NCI-H446 treated with DMSO at 0.1 percent for 48 hours (cell line): ENCODE data around the gene GDAP1L1.
A peak's percentile ranks its signal among the peaks of the same experiment; 100 is the strongest.
"Not testable (repeated sequence)": the region's sequence is repeated elsewhere in the genome, so short reads cannot be mapped to it uniquely, and the experiment has no call there.

Source experiments
- DNase-seq: peaks from one replicate; lab custom pipeline; 2025; lab: John Stamatoyannopoulos, UW

Gene GDAP1L1

DNA sequence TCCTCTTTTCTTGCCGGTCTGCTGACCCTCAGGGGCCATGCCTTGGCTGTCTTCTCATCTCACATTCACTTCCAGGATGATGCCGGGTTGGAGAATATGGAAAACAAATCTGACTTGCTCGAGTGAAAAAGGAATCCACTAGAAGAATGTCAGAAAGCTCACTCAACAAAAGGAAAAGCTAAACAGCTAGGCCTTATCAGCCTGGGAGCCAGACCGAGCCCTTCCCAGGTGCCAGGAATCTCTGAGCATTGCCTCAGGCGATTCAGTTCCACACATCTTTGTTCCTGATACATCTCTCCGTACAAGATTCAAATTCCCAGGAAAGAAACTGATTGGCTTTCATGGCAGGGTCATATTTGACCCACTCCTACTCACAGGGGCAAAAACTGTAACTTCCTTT, 27.3 kb upstream of the GDAP1L1 start:
- no peak for DNase-seq

DNA sequence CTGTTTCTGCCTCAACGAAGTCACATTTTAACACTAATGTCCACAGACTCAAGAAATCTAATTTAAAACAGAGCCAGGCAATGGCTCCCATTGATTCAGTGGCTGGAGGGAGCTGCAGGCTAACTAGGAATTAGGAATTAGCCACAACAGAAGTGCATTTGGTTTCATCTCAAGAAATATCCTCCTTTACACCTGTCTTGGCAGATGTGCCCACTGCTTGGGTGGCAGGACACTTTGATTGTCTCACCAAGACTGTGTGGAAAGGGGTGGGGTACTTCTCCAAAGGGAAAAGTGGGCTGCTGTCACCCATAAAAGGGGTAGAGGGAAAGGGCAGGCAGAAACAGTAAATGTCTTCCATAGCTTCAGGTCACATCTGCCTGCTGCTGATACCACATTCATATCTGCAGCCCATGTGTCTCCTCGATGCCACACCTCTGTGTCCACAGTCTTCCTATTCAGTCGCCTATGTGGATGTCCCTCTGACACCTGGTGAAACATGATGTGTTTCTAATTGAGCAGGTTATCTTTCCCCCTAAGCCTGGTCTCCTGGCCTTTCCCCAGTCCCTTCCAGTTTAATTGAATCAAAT, 25.6 kb upstream of the GDAP1L1 start:
- DNase-seq: no peak

DNA sequence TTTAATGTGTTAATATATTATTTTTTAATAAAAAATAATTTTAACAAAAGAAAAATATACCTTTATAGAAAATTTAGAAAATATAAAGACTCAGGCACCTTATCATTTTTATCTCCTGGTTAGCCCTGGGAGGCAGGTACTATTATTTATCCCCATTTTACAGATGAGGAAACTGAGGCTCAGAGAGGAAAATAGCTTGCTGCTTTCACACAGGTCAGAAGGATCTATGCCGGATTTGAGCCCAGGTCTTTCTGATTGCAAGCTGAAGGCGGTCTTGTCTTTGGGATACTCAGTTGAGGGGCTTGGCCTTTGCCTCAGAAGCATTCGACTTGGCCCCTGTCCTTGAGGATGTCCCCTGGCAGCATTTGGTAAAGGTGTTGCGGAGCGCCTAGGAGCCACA, 25.1 kb upstream of the GDAP1L1 start:
- DNase-seq: no peak

- no peak for DNase-seq
These were observed 24.3 kb upstream of the GDAP1L1 start for GRCh38 chr20:44222633-44223368.

- DNase-seq: no peak
These were observed 23.4 kb upstream of the GDAP1L1 start for GRCh38 chr20:44223721-44224120.

- no peak for DNase-seq
These were observed 22.5 kb upstream of the GDAP1L1 start for GRCh38 chr20:44224637-44225036.

- no peak for DNase-seq
These were observed 18.4 kb upstream of the GDAP1L1 start for GRCh38 chr20:44228465-44229258.

GRCh38 chr20:44231193-44231592, 15.9 kb upstream of the GDAP1L1 start:
- DNase-seq: no peak

DNA sequence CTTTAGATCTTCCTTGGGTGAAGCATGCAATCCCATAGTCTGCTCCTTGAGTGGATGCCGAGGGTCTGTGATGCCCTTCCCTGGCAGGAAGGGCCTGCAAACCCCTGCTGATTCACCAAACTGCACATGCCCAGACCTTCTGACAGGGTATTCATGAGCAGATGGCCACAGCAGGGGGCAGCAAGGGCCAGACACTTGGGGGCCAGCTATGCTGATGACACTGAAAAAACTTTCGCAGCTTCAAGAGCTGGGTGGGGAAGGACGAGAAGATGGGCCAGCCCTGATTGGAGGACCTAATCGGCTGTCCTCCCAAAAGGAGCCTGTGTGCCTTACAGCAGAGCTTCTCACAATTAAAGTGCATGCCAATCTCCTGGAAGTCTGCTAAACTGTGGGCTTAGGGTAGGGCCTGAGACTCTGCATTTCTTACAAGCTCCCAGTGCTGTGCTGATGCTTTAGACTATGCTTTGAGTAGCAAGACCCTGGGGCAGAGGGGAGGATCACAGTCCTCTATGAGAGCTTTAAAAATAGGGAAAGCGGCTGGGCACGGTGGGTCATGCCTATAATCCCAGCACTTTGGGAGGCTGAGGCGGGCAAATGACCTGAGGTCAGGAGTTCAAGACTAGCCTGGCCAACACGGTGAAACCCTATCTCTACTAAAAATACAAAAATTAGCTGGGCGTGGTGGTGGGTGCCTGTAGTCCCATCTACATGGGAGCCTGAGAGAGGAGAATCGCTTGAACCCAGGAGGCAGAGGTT, 15.2 kb upstream of the GDAP1L1 start:
- peak; percentile 72 for DNase-seq

DNA sequence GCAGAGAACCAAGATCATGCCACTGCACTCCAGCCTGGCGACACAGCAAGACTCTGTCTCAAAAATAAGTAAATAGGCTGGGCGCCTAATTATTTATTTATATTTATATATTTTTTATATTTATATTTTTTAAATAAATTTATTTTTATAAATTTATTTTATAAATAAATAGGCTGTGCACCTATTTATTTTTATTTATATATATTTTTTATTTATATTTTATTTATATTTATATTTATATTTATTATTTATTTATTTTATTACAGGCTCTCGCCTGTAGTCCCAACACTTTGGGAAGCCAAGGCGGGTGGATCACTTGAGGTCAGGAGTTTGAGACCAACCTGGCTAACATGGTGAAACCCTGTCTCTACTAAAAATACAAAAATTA, 14.6 kb upstream of the GDAP1L1 start:
- not testable (repeated sequence) for DNase-seq

- no peak for DNase-seq
These were observed 13.6 kb upstream of the GDAP1L1 start for GRCh38 chr20:44233436-44234016.

- no peak for DNase-seq
These were observed 12.4 kb upstream of the GDAP1L1 start for GRCh38 chr20:44234566-44235317.

- no peak for DNase-seq
These were observed 11.4 kb upstream of the GDAP1L1 start for GRCh38 chr20:44235702-44236101.

DNA sequence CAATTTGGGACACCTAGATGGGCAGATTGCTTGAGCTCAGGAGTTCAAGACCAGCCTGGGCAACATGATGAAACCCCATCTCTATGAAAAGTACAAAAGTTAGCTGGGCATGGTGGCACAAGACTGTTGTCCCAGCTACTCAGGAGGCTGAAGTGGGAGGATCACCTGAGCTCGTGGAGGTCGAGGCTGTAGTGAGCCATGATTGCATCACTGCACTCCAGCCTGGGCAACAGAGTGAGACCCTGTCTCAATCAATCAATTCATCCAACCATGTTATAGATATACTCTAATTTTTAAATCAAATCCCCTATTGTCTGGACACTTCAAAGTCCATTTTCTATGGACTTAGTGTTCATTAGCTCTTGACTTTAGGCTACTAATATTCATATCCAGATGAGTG, 10.3 kb upstream of the GDAP1L1 start:
- DNase-seq: not testable (repeated sequence)

- DNase-seq: no peak
These were observed 5.3 kb upstream of the GDAP1L1 start for GRCh38 chr20:44241796-44242195.

DNA sequence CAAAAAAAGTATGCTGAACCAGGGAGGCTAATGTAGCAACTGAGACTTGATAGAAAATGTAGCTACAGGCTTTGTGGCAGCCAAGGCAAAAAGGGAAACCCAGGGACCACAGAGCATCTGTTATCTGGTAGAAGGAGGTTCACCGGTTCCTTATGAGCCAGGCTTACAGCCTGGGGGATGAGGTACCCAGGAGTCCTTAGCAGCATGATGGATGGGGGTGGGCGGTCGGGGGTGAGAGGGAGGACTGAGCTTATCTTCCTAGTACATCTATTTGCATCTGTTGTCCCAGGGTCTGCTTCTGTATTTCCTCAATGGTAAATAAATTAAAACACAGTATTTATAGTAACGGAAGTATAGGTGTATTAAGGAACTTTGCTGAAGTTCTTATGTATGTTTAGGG, 1.1 kb upstream of the GDAP1L1 start:
- no peak for DNase-seq

GRCh38 chr20:44247586-44248409, 690 bp downstream of the GDAP1L1 start:
- no peak for DNase-seq

DNA sequence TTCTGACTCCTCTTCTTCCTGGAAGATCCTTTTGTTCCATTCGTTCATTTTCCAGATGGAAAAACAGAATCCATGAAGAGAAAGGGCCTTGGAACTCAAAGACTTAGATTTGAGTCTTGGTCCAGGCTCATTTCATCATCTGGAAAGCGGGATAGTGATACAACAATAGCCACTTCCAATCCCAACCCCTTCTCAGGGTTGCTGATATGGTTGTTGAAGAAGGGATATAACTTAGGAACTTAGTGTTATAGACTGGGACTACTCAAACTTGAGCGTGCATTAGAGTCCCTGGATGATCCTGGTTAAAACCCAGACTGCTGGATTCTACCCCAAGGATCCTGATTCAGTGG, 1.3 kb downstream of the GDAP1L1 start:
- DNase-seq: no peak

DNA sequence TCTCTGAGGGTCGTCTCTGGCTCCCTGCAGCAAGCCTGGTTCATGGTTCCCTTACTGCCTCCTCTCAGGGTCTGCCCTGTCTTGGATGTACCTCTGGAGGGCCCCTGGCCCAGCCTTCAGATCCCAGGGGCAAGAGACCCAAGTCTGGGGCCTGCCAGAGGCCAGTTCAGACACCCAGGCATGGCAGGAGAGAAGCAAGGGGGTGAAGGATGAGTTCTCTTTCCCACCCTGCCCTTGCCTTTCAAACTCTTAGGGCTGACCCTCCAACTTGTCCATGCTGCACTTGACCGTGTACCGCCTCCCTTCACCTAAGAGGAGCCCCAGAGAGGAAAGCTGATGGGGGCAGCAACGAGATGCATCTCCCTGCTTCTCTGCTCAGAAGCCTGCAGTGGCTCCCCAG, 4.2 kb downstream of the GDAP1L1 start:
- DNase-seq: no peak

DNA sequence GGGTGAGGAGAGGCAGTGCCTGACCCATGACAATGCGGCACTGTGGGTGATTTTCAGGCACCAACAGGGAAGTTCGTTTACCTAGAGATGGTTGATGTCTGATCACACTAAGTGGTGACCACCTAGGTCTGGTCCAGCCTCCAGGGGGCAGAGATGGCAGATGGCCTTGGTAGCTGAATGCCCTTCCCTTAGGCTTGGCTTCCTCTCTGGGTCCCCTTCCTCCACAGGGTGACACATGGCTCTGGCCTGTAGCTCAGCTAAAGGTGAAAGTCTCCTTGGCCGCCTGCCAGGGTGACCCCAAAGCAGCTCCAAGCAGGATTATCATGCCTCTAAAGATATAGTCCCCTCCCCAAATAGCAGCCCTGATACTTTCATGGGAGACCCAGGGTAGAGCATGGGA, 6.4 kb downstream of the GDAP1L1 start:
- DNase-seq: no peak

DNA sequence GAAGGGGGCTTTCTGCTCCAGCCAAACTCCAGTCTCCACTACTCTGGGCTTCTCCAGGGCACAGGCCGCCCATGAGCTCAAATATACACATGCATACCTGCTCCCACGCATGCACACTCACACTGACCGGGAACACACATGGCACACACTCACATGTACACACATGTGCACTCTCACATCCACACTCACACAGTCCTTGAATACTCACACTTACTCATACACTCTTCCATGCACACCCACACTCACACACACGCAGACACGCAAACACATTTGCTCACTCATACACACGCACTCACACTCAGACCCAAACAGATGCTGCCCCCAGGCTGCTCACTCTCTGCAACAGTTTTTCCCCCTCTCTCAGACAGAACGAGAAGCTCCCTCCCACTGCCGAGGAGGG, 7.0 kb downstream of the GDAP1L1 start:
- DNase-seq: no peak
